Stomach (tissue), 9 donors: ENCODE measurements around the gene NID2. TPM values are rescaled to one million over a fixed set of nuclear protein-coding genes. Genes with fewer than 3 reads are reported as not detected.
A peak's percentile ranks its signal among the peaks of the same experiment; 100 is the strongest.

ENCODE experiments used
- DNase-seq, 2 donors: peaks; one replicate each; pipeline versions ENCODE4 v3.0.0 to v3.0.0-alpha.2; 2013 to 2019
- H3K27ac ChIP-seq, 5 donors: fragments of 200-600 bp in 4 of 5; sonication (generic) in 4 of 5; one replicate each; pipeline ENCODE4 v1.5.1; 2013 to 2019; ENCODE audit warnings: mild to moderate bottlenecking in 1 of 5, moderate library complexity in 1 of 5
- H3K27me3 ChIP-seq, 3 donors: fragments of 200-600 bp; sonication (generic); one replicate each; pipeline ENCODE4 v1.5.1; 2017 to 2019; ENCODE audit warnings: mixed run types in 1 of 3
- H3K36me3 ChIP-seq, 4 donors: fragments of 200-600 bp; sonication (generic); 1 replicate in 3 of 4; 2 replicates in 1 of 4; pipeline ENCODE4 v1.5.1; 2016 to 2019
- H3K4me1 ChIP-seq, 4 donors: fragments of 200-600 bp; sonication (generic); one replicate each; pipeline ENCODE4 v1.5.1; 2016 to 2019
- H3K4me3 ChIP-seq, 4 donors: fragments of 200-600 bp; sonication (generic) in 3 of 4; one replicate each; pipeline ENCODE4 v1.5.1; 2016 to 2019; ENCODE audit warnings: mild to moderate bottlenecking in 1 of 4
- H3K9me3 ChIP-seq, 4 donors: fragments of 200-600 bp; sonication (generic); one replicate each; pipeline ENCODE4 v1.5.1; 2016 to 2019
- EP300 ChIP-seq: sonication (generic); formaldehyde crosslinking; IDR thresholded peaks from one replicate; pipeline ENCODE4 v1.6.1; 2017; ENCODE audit warnings: antibody characterized with exemption
- POLR2A ChIP-seq, 4 donors: fragments of 450-650 bp; IDR thresholded peaks; one replicate each; pipeline ENCODE4 v1.6.1; 2016; ENCODE audit warnings: antibody characterized with exemption in 4 of 4, control low read depth in 2 of 4, mild to moderate bottlenecking in 1 of 4, moderate library complexity in 1 of 4
- POLR2AphosphoS5 ChIP-seq, 3 donors: sonication (generic); formaldehyde crosslinking; IDR thresholded peaks; one replicate each; pipeline ENCODE4 v1.6.1; 2016; ENCODE audit warnings: antibody characterized with exemption in 3 of 3
- WGBS, 5 donors: extraction: QIAGEN DNeasy Blood & Tissue Kit in 3 of 5; methylation state at CpG; one replicate each; pipeline versions ENCODE4 v1.1.5 to v1.1.7; 2013 to 2018; 5-methylcytosine and 5-hydroxymethylcytosine counted together
- intact Hi-C: fragments of 100-400 bp; cut with DNase I; formaldehyde crosslinking; loops from one replicate; pipeline ENCODE4 v1.15.1; 2023; ENCODE audit warnings: low total_unique reads
- polyA plus RNA-seq, 3 donors: library from polyadenylated mRNA; stranded (reverse); fragments of 200-250 nt; gene quantifications; one replicate each; pipeline ENCODE4 v1.2.3, GENCODE V29; 2013
- total RNA-seq, 5 donors: library from RNA; depleted of rRNA; stranded (reverse); fragments of >200 nt; gene quantifications; one replicate each; pipeline versions ENCODE4 v1.1.0 to v1.2.3, GENCODE V29; 2014 to 2016
- TF ChIP-seq, protein P1 (sequence below), 7 experiments: fragments of 450-650 bp in 4 of 7; fragments of 200-600 bp in 3 of 7; sonication (generic) in 3 of 7; IDR thresholded peaks; one replicate each; pipeline ENCODE4 v1.5.1; 2016 to 2019; ENCODE audit warnings: antibody characterized with exemption in 7 of 7, control low read depth in 2 of 7, mild to moderate bottlenecking in 1 of 7
- donor health status: healthy with polysubstance abuse.
- donor health status: Bipolar disorder and iron deficiency.
- donor health status: healthy.

NID2 gene
- total and polyA plus RNA-seq, 8 donors = 1.7 to 67.0 (median 14.2) TPM

DNA sequence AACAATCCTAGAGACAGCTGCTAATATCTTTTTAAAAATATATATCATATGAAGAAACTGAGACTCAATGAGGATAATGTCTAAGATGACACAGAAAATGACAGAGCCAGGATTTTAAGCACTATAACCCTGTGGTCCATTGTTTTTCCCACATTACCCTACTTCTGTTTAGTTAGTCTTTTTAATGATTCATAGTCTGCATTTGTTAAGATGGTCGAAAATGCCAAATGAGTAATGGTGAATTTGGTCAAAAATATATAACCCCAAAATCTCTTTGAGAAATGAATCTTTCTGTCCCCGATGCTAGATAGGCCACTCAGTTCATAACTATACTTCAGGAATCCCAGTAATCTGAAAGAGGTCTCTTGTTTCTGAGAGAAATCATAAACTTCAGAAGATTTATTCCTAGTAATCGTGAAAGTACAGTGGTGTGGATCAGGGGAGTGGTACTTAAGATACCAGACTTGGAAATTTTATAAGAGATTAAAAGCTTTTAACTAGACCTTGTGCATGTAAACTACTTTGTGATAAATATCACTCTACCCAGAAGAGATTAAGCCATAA is 68.8 kb downstream of the NID2 start:
- peak overlapping the region in 2 of 5 donors; percentile 23 to 81 for H3K27ac ChIP-seq
- no peak overlapping the region for H3K4me3 ChIP-seq
- no peaks in the 10 kb centered on the region for H3K27me3 ChIP-seq
- peaks cover 15 to 89% (median 73%) of the 10 kb centered on the region in 4 donors for H3K36me3 ChIP-seq
- TF ChIP-seq, protein P1, sequence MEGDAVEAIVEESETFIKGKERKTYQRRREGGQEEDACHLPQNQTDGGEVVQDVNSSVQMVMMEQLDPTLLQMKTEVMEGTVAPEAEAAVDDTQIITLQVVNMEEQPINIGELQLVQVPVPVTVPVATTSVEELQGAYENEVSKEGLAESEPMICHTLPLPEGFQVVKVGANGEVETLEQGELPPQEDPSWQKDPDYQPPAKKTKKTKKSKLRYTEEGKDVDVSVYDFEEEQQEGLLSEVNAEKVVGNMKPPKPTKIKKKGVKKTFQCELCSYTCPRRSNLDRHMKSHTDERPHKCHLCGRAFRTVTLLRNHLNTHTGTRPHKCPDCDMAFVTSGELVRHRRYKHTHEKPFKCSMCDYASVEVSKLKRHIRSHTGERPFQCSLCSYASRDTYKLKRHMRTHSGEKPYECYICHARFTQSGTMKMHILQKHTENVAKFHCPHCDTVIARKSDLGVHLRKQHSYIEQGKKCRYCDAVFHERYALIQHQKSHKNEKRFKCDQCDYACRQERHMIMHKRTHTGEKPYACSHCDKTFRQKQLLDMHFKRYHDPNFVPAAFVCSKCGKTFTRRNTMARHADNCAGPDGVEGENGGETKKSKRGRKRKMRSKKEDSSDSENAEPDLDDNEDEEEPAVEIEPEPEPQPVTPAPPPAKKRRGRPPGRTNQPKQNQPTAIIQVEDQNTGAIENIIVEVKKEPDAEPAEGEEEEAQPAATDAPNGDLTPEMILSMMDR (IDR thresholded peaks at IDR 0.05) = no peak
- TF ChIP-seq EP300 (no peak), POLR2A (IDR thresholded peaks at IDR 0.05) (no peak)
- intact Hi-C loops = no loop called here
- 61 to 82% (median 70%) methylated on average over 3 of the region's 3 CpGs for WGBS, 5 donors
- peaks cover 18 to 66% (median 29%) of the 10 kb centered on the region in 4 donors for H3K4me1 ChIP-seq
- DNase-seq = no peak
- H3K9me3 ChIP-seq = no peaks in the 10 kb centered on the region

DNA sequence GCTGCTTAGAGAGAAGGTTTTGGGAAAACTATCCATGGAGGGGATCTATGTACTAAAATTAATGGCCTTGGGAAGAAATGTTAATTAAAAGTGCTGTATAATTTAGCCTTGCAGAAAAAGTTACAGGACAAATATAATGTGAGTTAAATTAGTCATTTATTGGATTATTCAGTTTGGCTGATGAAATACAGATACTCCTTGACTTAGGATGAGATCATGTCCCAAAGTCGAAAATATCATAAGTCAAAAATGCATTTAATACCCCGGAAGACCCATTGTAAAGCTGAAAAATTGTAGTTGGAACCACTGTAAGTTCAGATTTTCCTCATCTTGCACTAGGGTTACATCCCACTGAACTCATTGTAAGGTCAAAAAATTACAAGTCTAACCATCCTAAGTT is 69.8 kb downstream of the NID2 start:
- 75 to 91% (median 83%) methylated on average over 2 of the region's 2 CpGs for WGBS, 5 donors
- H3K27ac ChIP-seq = peak overlapping the region in 1 of 5 donors; percentile 4
- no peak for DNase-seq
- H3K4me1 ChIP-seq = peaks cover 18 to 63% (median 28%) of the 10 kb centered on the region in 4 donors
- peaks cover 9 to 89% (median 73%) of the 10 kb centered on the region in 4 donors for H3K36me3 ChIP-seq
- TF ChIP-seq POLR2A (IDR thresholded peaks at IDR 0.05) = no peak
- H3K27me3 ChIP-seq = no peaks in the 10 kb centered on the region
- intact Hi-C loops = no loop called here
- no peak overlapping the region for H3K4me3 ChIP-seq
- H3K9me3 ChIP-seq = no peaks in the 10 kb centered on the region

DNA sequence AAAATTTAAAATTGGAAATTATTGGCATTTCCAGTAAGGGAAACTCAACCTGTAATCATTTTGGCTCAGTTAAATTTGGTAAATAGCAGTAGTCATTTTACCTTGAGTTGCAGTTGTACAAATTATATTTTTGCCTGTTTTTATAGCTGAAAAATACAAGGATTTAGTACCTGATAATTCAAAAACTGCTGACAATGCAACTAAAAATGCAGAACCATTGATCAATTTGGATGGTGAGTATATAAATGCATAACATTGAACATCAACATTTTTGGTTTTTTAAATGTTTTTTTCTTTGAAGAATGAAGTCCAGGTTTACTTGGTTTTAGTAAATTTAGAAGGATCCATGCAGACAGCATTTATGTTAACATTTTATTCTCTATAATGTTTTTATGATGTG is 70.5 kb downstream of the NID2 start:
- H3K9me3 ChIP-seq = no peaks in the 10 kb centered on the region
- no peak for DNase-seq
- no peaks in the 10 kb centered on the region for H3K27me3 ChIP-seq
- intact Hi-C loops = no loop called here
- H3K36me3 ChIP-seq = peaks cover 9 to 89% (median 75%) of the 10 kb centered on the region in 4 donors
- TF ChIP-seq, protein P1 (IDR thresholded peaks at IDR 0.05) = no peak
- TF ChIP-seq POLR2A (IDR thresholded peaks at IDR 0.05) (no peak), POLR2AphosphoS5 (IDR thresholded peaks at IDR 0.05) (no peak), EP300 (no peak)
- H3K4me1 ChIP-seq = peaks cover 14 to 59% (median 28%) of the 10 kb centered on the region in 4 donors
- H3K4me3 ChIP-seq = no peak overlapping the region
- no peak overlapping the region for H3K27ac ChIP-seq

DNA sequence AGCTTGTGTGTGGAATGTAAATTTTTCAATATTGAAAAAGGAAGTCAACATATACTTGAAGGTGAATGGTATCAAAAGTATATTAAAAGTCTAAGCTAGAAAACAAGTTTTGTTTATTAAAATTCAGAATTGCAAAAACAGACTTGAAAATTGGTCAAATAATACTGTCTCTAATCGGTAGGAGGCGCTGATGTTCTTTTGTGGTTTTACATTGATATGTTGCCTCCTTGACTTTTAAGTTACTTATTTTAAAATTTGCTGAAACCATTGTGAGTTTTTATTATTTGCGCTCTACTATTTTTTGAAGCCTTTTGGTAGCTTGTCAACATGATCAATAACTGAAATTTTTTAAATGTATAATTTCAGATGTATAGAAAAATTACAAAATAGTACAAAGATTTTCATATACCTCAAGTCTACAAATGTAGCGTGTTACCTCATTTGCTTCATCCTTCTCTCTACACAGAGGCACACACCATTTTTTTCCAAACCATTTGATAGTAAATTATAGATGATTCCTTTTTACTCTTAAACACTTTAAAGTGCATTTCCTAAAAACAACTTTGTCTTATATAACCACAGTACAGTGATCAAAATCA is 72.6 kb downstream of the NID2 start:
- WGBS, 5 donors = 43 to 62% (median 58%) methylated on average over 4 of the region's 4 CpGs
- peak in 1 of 2 donors; percentile 67 for DNase-seq
- peaks cover 0 to 86% (median 77%) of the 10 kb centered on the region in 4 donors for H3K36me3 ChIP-seq
- no peak overlapping the region for H3K27ac ChIP-seq
- intact Hi-C loops = no loop called here
- H3K4me1 ChIP-seq = peaks cover 0 to 65% (median 24%) of the 10 kb centered on the region in 4 donors
- TF ChIP-seq POLR2AphosphoS5 (IDR thresholded peaks at IDR 0.05) = no peak
- TF ChIP-seq, protein P1 (IDR thresholded peaks at IDR 0.05) = peak in 5 of 7 experiments; percentile 35 to 62 (median 51)
- no peaks in the 10 kb centered on the region for H3K27me3 ChIP-seq
- H3K9me3 ChIP-seq = no peaks in the 10 kb centered on the region
- no peak overlapping the region for H3K4me3 ChIP-seq
